ENCODE measurements around the gene HSD17B1.
"Not testable (repeated sequence)": the region's sequence is repeated elsewhere in the genome, so short reads cannot be mapped to it uniquely, and the experiment has no call there.

HSD17B1 gene

DNA sequence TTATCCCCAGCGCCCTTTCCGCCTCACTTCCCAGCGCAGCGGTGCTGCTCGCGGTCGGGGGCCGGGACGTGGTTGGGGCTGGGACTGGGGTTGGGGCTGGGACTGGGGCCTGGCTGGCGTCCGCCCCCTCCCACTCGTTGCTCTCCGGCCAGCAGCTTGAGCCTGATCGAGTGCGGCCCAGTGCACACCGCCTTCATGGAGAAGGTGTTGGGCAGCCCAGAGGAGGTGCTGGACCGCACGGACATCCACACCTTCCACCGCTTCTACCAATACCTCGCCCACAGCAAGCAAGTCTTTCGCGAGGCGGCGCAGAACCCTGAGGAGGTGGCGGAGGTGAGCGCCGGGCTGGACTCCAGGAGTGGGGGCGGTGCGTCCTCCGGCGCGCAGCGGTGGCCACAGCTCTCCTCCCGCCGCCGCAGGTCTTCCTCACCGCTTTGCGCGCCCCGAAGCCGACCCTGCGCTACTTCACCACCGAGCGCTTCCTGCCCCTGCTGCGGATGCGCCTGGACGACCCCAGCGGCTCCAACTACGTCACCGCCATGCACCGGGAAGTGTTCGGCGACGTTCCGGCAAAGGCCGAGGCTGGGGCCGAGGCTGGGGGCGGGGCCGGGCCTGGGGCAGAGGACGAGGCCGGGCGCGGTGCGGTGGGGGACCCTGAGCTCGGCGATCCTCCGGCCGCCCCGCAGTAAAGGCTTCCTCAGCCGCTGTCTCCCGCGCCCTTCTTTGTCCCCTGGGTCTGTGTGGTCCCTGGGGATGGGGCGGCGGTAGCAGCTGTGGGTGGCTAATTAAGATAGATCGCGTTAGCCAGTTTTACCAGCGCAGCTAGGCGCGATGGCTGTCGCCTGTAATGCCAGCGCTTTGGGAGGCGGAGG lies 1.8 kb downstream of the HSD17B1 start:
- Histone ChIP-seq H3K27ac (ENCODE audit: low read depth, low read length) (peak overlapping the region; percentile 75), H3K9ac (ENCODE audit: low read length in 5 of 5) (peak overlapping the region; percentile 75 to 92 (median 89)), H3K4me3 (ENCODE audit: low read depth in 1 of 5, low read length in 5 of 5) (peak overlapping the region; percentile 77 to 94 (median 89)), H3K36me3 (ENCODE audit: control insufficient read depth in 5 of 5, insufficient read depth in 5 of 5, low read length in 5 of 5) (no peaks in the 10 kb centered on the region), H3K4me1 (ENCODE audit: control insufficient read depth in 5 of 5, insufficient read depth in 5 of 5, low read length in 5 of 5) (peaks cover 6 to 46% (median 37%) of the 10 kb centered on the region in 5 donors), H3K9me3 (ENCODE audit: control insufficient read depth in 5 of 5, low read length in 5 of 5) (no peaks in the 10 kb centered on the region), H3K27me3 (ENCODE audit: control insufficient read depth in 5 of 5, insufficient read depth in 4 of 5, low read length in 5 of 5) (no peaks in the 10 kb centered on the region)

DNA sequence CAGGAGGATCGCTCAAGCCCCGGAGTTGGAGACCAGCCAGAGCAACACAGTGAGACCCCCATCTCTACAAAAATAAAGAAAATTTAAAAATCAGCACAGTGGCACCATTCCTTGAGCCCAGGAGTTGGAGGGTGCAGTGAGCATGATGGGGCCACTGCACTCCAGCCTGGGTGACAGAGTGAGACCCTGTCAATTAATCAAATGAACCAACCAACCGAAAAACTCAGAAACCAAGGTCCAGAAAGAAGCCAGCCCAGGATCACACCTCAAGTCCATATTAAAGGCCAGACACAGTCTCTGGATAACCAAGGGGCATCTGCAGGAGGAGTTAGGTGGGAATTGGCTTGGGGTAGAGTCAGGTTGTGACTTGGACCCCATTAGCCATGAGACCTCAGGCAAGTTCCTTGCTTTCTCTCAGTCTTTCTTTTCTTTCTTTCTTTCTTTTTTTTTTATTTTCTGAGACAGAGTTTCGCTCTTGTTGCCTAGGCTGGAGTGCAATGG lies 2.4 kb downstream of the HSD17B1 start:
- H3K27me3 ChIP-seq (ENCODE audit: control insufficient read depth in 5 of 5, insufficient read depth in 4 of 5, low read length in 5 of 5) = no peaks in the 10 kb centered on the region
- H3K4me1 ChIP-seq (ENCODE audit: control insufficient read depth in 5 of 5, insufficient read depth in 5 of 5, low read length in 5 of 5) = peaks cover 6 to 48% (median 37%) of the 10 kb centered on the region in 5 donors
- H3K9ac ChIP-seq (ENCODE audit: low read length in 5 of 5) = peak overlapping the region; percentile 75 to 92 (median 89)

DNA sequence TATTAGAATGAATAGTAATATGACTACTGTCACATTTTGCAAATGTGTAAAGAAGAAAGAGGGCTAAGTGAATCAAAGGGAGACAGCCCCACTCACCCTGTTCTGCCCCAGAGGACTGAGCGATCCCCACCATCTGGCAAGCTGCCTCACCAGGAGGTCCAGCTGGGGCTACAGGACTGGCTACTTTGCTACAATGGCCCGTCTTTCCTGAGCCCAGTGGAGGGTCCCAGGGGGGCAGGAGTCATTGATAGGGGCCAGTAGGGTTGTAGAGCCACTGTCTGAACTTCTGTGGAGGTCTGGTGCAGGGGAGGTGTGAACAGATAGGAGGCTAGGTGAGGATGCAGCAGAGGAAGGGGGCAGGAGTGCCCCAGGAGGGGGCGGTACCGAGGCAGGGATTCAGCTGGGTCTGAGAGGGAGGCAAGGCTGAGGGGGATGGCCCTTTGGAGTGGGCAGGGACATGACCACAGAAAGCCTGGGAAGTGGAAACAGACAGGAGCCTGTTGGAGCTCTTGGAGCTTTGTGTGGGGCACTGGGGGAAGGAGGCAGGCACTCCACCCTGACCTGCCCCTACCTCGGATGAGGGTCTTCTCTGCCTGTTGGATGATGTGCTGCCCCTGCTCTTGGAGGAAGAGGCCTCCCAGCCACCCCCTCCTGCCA lies 3.4 kb downstream of the HSD17B1 start:
- not testable (repeated sequence) for H3K4me3 ChIP-seq (ENCODE audit: low read depth in 1 of 5, low read length in 5 of 5); H3K9me3 ChIP-seq (ENCODE audit: control insufficient read depth in 5 of 5, low read length in 5 of 5); H3K9ac ChIP-seq (ENCODE audit: low read length in 5 of 5); H3K36me3 ChIP-seq (ENCODE audit: control insufficient read depth in 5 of 5, insufficient read depth in 5 of 5, low read length in 5 of 5); H3K27ac ChIP-seq (ENCODE audit: low read depth, low read length); H3K27me3 ChIP-seq (ENCODE audit: control insufficient read depth in 5 of 5, insufficient read depth in 4 of 5, low read length in 5 of 5)
- peaks cover 6 to 48% (median 37%) of the 10 kb centered on the region in 5 donors for H3K4me1 ChIP-seq (ENCODE audit: control insufficient read depth in 5 of 5, insufficient read depth in 5 of 5, low read length in 5 of 5)

More for the DNA sequence above, 2.4 kb downstream of the HSD17B1 start:
- Histone ChIP-seq H3K36me3 (ENCODE audit: control insufficient read depth in 5 of 5, insufficient read depth in 5 of 5, low read length in 5 of 5) (no peaks in the 10 kb centered on the region), H3K9me3 (ENCODE audit: control insufficient read depth in 5 of 5, low read length in 5 of 5) (no peaks in the 10 kb centered on the region), H3K4me3 (ENCODE audit: low read depth in 1 of 5, low read length in 5 of 5) (peak overlapping the region; percentile 77 to 94 (median 89)), H3K27ac (ENCODE audit: low read depth, low read length) (peak overlapping the region; percentile 75)

DNA sequence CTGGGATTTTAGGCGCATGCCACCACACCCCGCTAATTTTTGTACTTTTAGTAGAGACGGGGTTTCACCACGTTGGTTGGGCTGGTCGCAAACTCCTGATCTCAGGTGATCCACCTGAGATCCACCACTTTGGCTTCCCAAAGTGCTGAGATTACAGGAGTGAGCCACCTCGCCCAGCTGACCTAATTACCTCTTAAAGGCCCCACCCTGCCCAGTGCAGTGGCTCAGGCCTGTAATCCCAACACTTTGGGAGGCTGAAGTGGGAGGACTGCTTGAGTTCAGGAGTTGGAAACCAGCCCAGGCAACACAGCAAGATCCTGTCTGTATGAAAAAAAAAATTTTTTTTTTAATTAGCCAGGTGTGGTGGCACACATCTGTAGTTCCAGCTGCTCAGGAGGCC lies 6.4 kb downstream of the HSD17B1 start:
- H3K27me3 ChIP-seq (ENCODE audit: control insufficient read depth in 5 of 5, insufficient read depth in 4 of 5, low read length in 5 of 5) = no peaks in the 10 kb centered on the region
- H3K27ac ChIP-seq (ENCODE audit: low read depth, low read length) = peak overlapping the region; percentile 29
- peak overlapping the region in 1 of 5 donors; percentile 20 for H3K9ac ChIP-seq (ENCODE audit: low read length in 5 of 5)
- H3K4me3 ChIP-seq (ENCODE audit: low read depth in 1 of 5, low read length in 5 of 5) = no peak overlapping the region
- H3K36me3 ChIP-seq (ENCODE audit: control insufficient read depth in 5 of 5, insufficient read depth in 5 of 5, low read length in 5 of 5) = peaks cover 0 to 4% (median under 1%) of the 10 kb centered on the region in 5 donors
- H3K9me3 ChIP-seq (ENCODE audit: control insufficient read depth in 5 of 5, low read length in 5 of 5) = no peaks in the 10 kb centered on the region
- H3K4me1 ChIP-seq (ENCODE audit: control insufficient read depth in 5 of 5, insufficient read depth in 5 of 5, low read length in 5 of 5) = peaks cover 14 to 47% (median 43%) of the 10 kb centered on the region in 5 donors

DNA sequence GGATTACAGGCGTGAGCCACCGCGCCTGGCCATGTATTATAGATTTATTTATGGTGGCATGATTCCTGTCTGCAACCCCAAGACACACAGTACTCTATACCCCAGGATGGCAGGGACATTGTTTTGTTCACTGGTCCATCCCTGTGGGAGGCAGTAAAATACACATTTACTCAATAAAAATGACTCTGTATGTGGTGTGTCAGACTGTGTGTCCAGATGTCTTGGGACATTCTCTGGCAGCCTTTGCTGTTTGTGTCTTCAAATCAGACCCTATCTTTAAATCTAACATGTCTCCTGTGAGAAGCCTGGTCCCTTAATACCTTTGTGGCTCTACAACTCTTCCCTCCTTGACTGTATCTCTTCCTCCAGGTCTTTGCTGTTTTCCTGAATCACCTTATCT lies 7.5 kb downstream of the HSD17B1 start:
- Histone ChIP-seq H3K27me3 (ENCODE audit: control insufficient read depth in 5 of 5, insufficient read depth in 4 of 5, low read length in 5 of 5) (no peaks in the 10 kb centered on the region), H3K9ac (ENCODE audit: low read length in 5 of 5) (peak overlapping the region in 1 of 5 donors; percentile 48), H3K36me3 (ENCODE audit: control insufficient read depth in 5 of 5, insufficient read depth in 5 of 5, low read length in 5 of 5) (peaks cover 0 to 15% (median 12%) of the 10 kb centered on the region in 5 donors), H3K4me3 (ENCODE audit: low read depth in 1 of 5, low read length in 5 of 5) (no peak overlapping the region), H3K27ac (ENCODE audit: low read depth, low read length) (no peak overlapping the region), H3K9me3 (ENCODE audit: control insufficient read depth in 5 of 5, low read length in 5 of 5) (no peaks in the 10 kb centered on the region), H3K4me1 (ENCODE audit: control insufficient read depth in 5 of 5, insufficient read depth in 5 of 5, low read length in 5 of 5) (peaks cover 12 to 42% (median 37%) of the 10 kb centered on the region in 5 donors)

DNA sequence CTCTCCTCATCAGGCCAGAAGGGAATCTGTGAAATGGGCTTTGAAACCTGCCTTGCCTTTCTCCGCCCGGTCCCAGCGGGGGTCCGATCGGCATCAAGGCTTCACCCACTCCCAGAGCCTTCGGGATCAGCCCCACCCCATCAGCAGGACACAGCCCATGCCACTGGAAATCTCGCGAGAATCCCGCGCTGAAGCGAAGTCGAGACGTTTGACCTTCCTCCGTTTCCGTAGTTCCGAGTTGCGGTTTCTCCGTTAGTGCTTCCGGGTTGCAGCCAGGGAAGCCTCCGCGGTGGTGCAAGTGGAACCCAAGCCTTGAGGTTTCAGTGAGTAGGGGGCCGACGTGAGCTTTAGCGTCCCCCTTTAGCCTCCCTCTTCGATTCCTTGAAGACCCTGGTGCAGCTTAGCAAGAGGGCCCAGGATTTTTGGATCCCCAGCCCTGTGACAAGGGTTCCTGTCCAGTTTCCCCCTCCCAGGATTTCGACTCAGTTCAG lies 9.2 kb downstream of the HSD17B1 start, which contains the start of gene COASY:
COASY (plus strand) TSS at position 252 of the 491 bp plus-strand sequence. CDS start 475 bp downstream, outside the sequence.
- Histone ChIP-seq H3K4me3 (ENCODE audit: low read depth in 1 of 5, low read length in 5 of 5) (peak within 1 kb of the TSS; percentile 83 to 97 (median 96)), H3K36me3 (ENCODE audit: control insufficient read depth in 5 of 5, insufficient read depth in 5 of 5, low read length in 5 of 5) (peaks cover 0 to 26% (median 22%) of the 10 kb centered on the region in 5 donors), H3K4me1 (ENCODE audit: control insufficient read depth in 5 of 5, insufficient read depth in 5 of 5, low read length in 5 of 5) (peaks cover 10 to 48% (median 43%) of the 10 kb centered on the region in 5 donors), H3K9me3 (ENCODE audit: control insufficient read depth in 5 of 5, low read length in 5 of 5) (no peaks in the 10 kb centered on the region), H3K27me3 (ENCODE audit: control insufficient read depth in 5 of 5, insufficient read depth in 4 of 5, low read length in 5 of 5) (no peaks in the 10 kb centered on the region), H3K9ac (ENCODE audit: low read length in 5 of 5) (peak within 1 kb of the TSS; percentile 89 to 98 (median 97)), H3K27ac (ENCODE audit: low read depth, low read length) (peak within 1 kb of the TSS; percentile 93)

DNA sequence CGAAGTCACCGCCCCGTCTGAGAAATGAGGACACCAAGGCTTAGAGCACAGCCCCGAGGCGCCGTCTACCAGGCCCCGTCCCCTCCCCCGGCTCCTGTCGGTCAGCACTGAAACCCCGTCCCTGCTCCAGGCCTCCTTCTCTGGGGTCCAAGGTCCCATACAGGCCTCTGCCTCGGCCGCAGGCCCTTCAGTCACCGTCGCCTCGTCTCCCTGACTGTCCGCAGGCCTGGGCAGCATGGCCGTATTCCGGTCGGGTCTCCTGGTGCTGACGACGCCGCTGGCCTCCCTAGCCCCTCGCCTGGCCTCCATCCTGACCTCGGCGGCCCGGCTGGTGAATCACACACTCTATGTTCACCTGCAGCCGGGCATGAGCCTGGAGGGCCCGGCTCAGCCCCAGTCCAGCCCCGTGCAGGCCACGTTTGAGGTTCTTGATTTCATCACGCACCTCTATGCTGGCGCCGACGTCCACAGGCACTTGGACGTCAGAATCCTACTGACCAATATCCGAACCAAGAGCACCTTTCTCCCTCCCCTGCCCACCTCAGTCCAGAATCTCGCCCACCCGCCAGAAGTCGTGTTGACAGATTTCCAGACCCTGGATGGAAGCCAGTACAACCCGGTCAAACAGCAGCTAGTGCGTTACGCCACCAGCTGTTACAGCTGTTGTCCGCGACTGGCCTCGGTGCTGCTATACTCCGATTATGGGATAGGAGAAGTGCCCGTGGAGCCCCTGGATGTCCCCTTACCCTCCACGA lies 9.8 kb downstream of the HSD17B1 start:
- Histone ChIP-seq H3K4me1 (ENCODE audit: control insufficient read depth in 5 of 5, insufficient read depth in 5 of 5, low read length in 5 of 5) (peaks cover 10 to 52% (median 48%) of the 10 kb centered on the region in 5 donors), H3K9ac (ENCODE audit: low read length in 5 of 5) (peak overlapping the region; percentile 89 to 98 (median 97)), H3K27me3 (ENCODE audit: control insufficient read depth in 5 of 5, insufficient read depth in 4 of 5, low read length in 5 of 5) (no peaks in the 10 kb centered on the region), H3K36me3 (ENCODE audit: control insufficient read depth in 5 of 5, insufficient read depth in 5 of 5, low read length in 5 of 5) (peaks cover 0 to 26% (median 22%) of the 10 kb centered on the region in 5 donors), H3K9me3 (ENCODE audit: control insufficient read depth in 5 of 5, low read length in 5 of 5) (no peaks in the 10 kb centered on the region), H3K4me3 (ENCODE audit: low read depth in 1 of 5, low read length in 5 of 5) (peak overlapping the region; percentile 83 to 97 (median 96)), H3K27ac (ENCODE audit: low read depth, low read length) (peak overlapping the region; percentile 93)

DNA sequence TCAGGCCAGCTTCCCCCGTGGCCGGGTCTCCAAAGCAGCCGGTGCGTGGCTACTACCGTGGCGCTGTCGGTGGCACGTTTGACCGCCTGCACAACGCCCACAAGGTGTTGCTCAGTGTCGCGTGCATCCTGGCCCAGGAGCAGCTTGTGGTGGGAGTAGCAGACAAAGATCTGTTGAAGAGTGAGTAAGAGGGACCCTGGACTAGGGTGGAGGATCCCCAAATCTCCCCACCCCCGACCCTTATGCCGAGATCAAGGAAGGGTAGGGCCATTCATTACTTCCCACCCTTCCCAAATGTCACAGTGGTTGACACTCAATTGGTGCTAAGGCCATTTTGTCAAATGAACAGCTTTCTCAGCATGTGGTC lies 10.4 kb downstream of the HSD17B1 start:
- Histone ChIP-seq H3K27ac (ENCODE audit: low read depth, low read length) (peak overlapping the region; percentile 93), H3K36me3 (ENCODE audit: control insufficient read depth in 5 of 5, insufficient read depth in 5 of 5, low read length in 5 of 5) (peaks cover 0 to 26% (median 22%) of the 10 kb centered on the region in 5 donors), H3K4me3 (ENCODE audit: low read depth in 1 of 5, low read length in 5 of 5) (peak overlapping the region; percentile 83 to 97 (median 85)), H3K9me3 (ENCODE audit: control insufficient read depth in 5 of 5, low read length in 5 of 5) (no peaks in the 10 kb centered on the region), H3K9ac (ENCODE audit: low read length in 5 of 5) (peak overlapping the region; percentile 89 to 98 (median 97)), H3K27me3 (ENCODE audit: control insufficient read depth in 5 of 5, insufficient read depth in 4 of 5, low read length in 5 of 5) (no peaks in the 10 kb centered on the region), H3K4me1 (ENCODE audit: control insufficient read depth in 5 of 5, insufficient read depth in 5 of 5, low read length in 5 of 5) (peaks cover 12 to 58% (median 51%) of the 10 kb centered on the region in 5 donors)

DNA sequence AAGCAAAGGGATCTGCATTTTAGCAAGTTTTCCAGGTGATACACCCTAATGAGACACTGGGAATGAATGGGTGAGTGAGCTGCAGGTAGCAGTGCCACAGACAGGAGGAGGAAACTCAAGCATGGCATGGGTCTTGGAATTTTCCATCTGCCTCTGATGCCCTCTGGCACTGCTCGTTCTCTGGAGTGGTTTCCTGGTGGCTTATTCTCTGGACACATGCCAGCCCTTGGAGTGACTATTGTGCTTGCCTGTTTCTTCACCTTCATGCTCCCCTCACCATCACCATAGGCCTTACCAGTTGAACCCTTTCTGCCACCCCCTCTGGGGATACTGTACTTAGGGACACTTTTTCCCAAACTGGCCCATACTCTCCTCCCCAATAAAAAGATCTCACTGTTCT lies 10.8 kb downstream of the HSD17B1 start:
- Histone ChIP-seq H3K36me3 (ENCODE audit: control insufficient read depth in 5 of 5, insufficient read depth in 5 of 5, low read length in 5 of 5) (peaks cover 0 to 29% (median 25%) of the 10 kb centered on the region in 5 donors), H3K27me3 (ENCODE audit: control insufficient read depth in 5 of 5, insufficient read depth in 4 of 5, low read length in 5 of 5) (no peaks in the 10 kb centered on the region), H3K9me3 (ENCODE audit: control insufficient read depth in 5 of 5, low read length in 5 of 5) (no peaks in the 10 kb centered on the region), H3K4me1 (ENCODE audit: control insufficient read depth in 5 of 5, insufficient read depth in 5 of 5, low read length in 5 of 5) (peaks cover 12 to 62% (median 55%) of the 10 kb centered on the region in 5 donors), H3K27ac (ENCODE audit: low read depth, low read length) (peak overlapping the region; percentile 30), H3K9ac (ENCODE audit: low read length in 5 of 5) (peak overlapping the region; percentile 17 to 98 (median 97)), H3K4me3 (ENCODE audit: low read depth in 1 of 5, low read length in 5 of 5) (peak overlapping the region; percentile 56 to 97 (median 85))
